ENCODE measurements around the gene CLPSL2.

The CLPSL2 gene

GRCh38 chr6:35787266-35788218 is 11.1 kb downstream of the CLPSL2 start:
- DNase-seq (ENCODE audit: low read depth): no peak

- DNase-seq (ENCODE audit: low read depth): no peak
These were observed 12.1 kb downstream of the CLPSL2 start for GRCh38 chr6:35788423-35788982.

DNA sequence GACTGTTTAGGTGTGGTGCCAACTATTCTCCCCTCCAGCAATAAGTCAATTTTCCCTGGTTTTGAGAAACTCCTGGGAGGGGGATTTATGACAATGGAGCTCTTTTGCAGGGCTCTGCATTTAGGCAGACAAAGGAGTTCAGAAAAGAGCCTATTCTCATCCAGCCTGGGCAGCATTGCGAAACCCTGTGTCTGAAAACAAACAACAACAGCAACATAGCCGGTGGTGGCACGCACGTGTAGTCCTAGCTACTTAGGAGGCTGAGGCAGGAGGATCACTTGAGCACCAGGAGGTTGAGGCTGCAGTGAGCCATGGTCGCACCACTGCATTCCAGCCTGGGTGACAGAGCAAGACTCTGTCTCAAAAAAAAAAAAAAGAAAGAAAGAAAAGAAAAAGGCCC is 14.3 kb downstream of the CLPSL2 start:
- DNase-seq (ENCODE audit: low read depth): no peak

DNA sequence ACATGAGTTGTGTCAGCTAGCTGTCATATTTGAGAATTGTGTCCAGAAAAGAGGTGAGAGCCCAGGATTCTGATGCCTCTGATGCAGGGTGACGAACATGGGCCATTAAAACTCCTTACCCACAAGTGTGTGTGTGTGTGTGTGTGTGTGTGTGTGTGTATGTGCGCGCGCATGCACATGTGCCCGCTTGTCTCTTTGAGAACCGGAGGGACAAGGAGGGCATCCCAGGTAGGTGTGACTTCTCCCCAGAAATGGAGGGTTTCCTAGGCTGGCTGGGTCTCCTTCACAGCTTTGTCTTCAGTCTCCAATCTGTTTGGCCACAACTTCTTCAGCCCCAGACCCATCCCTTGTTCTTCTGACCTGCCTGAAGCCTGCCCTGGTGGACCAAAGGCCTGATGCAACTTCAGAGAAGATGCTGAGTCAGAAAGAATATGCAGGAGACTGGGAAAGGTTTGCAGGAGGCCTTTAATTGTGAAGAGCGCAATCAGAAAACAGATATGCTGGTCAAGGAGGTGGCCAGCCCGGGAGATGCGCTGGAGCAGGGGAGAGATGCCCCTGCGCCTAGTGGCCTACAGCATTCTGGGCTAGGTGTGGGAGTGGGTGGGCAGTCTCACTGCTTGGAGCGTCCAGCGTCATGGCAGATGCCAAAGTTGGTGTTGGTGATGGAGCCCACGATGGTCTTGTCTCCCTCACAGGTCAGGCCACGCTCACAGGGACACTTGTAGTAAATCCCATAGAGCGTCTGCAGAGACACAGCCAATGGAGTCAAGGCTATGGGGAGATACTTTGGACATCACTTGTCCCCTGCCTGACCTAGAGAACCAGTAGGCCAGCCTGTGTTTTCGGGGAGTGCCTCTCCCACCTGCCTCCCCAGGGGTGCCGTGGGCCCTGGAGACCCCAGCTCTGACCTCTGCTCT is 18.4 kb downstream of the CLPSL2 start:
- peak; percentile 15 for DNase-seq (ENCODE audit: low read depth)

DNA sequence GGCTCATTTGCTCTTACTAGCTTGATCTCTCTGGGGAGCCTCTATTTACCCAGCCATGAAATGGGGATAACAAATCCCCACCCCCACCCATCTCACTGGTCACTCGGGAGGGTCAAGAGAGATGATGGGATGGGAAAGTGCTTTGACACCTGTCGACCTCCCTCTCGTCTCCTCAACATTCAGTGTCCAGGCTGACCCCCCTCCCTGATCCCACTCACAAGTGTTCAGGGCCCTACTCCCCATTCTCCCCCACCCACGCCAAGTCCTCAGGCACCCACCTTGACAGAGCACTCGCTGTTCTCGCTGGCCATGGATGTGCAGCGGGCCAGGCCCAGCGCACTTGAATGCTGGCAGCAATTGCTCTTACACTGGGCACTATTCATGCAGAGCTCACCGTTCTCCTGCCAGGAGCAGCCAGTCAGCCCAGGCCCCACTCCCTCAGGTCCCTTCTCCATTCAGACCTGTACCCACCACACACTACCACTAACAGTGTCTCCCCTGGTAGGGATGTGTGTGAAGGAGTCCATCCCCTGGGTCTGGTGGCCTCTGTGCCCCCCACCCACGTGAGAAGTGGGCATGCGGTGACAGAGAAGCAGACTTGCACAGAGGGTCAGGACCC is 19.2 kb downstream of the CLPSL2 start:
- no peak for DNase-seq (ENCODE audit: low read depth)

GRCh38 chr6:35796236-35796635 is 19.8 kb downstream of the CLPSL2 start:
- no peak for DNase-seq (ENCODE audit: low read depth)

DNA sequence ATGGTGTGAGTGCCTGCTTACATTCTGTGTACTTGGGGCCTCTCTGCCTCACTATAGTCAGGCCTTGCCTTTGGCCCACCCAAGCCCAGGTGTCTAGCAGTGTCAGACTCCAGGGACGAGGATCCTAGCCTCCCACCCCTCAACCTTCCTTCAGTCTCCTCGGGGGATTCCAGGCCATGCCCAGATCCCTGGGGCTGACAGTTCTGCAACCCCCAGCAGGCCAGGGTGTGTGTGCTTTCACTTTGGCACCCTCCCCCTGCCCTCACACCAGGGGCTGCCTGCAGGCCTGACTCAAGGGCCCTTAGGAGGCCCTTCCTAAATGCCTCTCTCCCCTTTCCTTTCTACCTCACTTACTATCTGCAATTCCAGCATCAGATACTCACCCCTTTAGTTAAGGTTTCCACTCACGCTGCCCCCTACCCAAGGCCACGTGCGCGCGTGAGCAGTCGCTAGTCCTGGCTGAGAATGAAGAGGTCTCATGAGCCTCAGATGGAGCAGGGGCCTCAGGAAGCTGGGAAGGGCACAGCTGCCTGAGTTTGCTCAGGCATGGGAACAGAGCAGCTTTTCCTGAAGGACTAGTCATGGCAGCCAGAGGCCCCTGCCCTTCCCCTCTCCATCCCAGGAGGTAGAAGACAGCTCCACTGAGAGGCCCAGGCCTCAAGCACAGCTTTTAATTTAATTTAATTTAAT is 21.6 kb downstream of the CLPSL2 start:
- no peak for DNase-seq (ENCODE audit: low read depth)

- DNase-seq (ENCODE audit: low read depth): no peak
These were observed 22.3 kb downstream of the CLPSL2 start for GRCh38 chr6:35798706-35799105.

GRCh38 chr6:35801148-35801547 is 24.8 kb downstream of the CLPSL2 start:
- no peak for DNase-seq (ENCODE audit: low read depth)

DNA sequence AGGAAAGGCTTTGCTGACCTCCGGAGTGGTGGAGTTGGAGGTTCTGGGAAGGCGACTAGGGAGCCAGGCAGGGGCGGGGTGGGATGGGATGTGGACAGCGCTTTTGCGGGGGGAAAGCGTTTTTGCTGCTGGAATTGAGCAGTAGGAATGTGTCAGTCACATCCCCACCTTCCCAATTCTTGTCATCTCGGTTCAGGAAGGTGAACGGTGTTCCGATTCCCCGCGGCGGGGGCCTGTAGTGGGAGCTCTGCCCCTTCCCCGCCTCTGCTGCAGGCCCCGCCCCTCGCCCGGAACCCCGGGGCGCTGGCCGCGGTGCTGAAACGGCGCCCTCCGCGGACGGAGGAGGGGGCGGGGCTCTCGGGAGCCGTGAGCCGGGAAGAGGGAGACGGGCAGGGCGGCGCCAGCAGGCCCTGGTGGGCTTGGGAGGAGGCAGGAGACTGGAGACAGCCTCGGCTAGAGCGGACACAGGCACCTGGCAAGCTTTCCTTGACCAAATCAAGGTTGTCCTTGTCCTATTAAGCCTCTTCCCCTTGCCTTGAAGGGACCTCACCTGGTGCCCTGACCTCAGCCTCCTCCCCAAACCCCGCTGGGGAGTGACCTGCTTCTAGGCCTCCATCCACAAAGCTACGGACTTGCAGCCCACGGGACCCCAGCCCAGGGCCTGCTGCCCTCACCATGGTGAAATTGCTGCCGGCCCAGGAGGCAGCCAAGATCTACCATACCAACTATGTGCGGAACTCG is 28.8 kb downstream of the CLPSL2 start, which contains the start of gene LHFPL5:
Gene LHFPL5 (plus strand): TSS at position 357 of the 741 bp plus-strand sequence. CDS start 319 bp downstream, at position 676.
- DNase-seq (ENCODE audit: low read depth): peak; percentile 48

DNA sequence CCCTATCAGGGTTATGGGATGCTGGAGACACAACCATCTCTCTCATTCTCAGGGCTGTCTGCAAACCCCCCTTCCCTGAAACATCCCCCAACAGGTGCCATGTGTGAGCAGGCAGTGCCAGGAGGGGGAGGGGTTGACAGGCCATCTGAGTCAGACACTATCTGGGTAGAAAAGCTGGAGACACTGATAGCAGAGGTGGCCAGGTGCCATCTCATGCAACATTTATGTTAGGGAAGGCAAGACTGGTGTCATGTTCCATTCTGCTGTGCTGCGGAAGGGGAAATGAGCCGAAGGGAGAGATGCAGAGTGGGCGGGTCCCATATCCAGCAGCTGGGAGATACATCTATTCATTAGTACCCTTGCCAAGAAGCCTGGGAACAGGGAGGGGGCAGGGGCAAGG is 32.3 kb downstream of the CLPSL2 start:
- DNase-seq (ENCODE audit: low read depth): no peak

- DNase-seq (ENCODE audit: low read depth): no peak
These were observed 33.4 kb downstream of the CLPSL2 start for GRCh38 chr6:35809809-35810208.

GRCh38 chr6:35810971-35811698 is 34.7 kb downstream of the CLPSL2 start:
- DNase-seq (ENCODE audit: low read depth): peak; percentile 80

- DNase-seq (ENCODE audit: low read depth): no peak
These were observed 35.2 kb downstream of the CLPSL2 start for GRCh38 chr6:35811699-35811995.

- no peak for DNase-seq (ENCODE audit: low read depth)
These were observed 41.1 kb downstream of the CLPSL2 start for GRCh38 chr6:35817515-35817914.

DNA sequence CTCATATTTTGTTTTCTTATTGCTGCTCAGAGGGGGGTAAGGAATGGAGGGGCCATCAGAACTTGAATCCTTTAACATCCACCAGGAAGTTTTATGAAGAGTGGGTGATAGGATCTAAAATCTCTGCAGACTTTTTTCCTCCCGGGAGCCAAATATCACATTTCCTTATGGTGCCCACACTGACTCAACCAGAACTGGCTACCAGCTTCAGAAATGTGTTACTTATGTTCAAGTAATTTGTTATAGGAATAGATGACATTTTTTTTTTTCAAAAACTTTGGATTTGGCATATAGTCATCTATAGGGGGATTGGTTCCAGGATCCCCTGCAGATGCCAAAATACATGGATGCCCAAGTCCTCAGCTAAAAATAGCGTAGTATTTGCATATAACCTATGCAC is 47.2 kb downstream of the CLPSL2 start:
- no peak for DNase-seq (ENCODE audit: low read depth)

GRCh38 chr6:35824552-35825192 is 48.3 kb downstream of the CLPSL2 start:
- no peak for DNase-seq (ENCODE audit: low read depth)

All from ELR (cell line).